ENCODE results near the gene LGR6.
A peak's percentile ranks its signal among the peaks of the same experiment; 100 is the strongest.
"Not testable (repeated sequence)": the region's sequence is repeated elsewhere in the genome, so short reads cannot be mapped to it uniquely, and the experiment has no call there.

The LGR6 gene

DNA sequence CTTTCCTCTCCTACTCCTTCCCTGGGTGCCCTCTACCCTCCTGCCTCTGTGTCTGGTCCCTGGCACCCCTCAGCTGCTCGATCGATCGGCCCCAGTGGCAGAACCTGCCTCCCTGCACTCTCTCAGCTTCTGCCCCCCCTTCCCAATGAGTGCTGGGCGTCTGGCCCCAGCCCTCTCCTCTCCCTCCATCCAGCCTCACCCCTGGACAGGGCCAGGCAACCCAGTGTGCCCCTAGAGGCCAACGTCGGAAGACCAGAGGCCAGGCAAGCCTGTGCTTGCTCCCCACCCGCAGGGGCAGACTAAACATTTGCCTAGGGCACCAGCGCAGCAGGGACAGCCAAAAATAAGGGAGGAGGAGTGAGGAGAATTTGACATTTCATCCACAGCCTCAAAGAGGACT lies 43.5 kb downstream of the LGR6 start:
- DNase-seq, result no peak

DNA sequence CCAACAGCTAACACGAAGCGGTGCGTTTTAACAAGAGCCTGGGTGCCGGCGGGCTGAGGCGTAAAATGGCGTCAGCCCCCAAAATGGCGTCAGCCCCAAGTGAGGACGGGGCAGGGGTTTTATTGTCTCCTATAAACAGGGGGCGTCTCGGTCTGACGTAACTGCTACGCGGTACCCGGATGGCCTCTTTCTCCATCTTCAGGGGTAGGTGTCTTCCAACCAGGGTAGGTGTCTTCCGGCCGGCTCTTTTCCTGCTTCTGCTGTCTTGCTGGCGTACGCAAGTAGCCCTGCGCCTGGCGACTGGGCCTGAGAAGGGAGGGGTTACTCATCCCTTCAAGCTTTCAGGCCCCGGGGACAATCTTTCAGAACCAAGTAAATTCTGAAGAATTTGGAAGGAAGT lies 45.3 kb downstream of the LGR6 start:
- no peak for DNase-seq

DNA sequence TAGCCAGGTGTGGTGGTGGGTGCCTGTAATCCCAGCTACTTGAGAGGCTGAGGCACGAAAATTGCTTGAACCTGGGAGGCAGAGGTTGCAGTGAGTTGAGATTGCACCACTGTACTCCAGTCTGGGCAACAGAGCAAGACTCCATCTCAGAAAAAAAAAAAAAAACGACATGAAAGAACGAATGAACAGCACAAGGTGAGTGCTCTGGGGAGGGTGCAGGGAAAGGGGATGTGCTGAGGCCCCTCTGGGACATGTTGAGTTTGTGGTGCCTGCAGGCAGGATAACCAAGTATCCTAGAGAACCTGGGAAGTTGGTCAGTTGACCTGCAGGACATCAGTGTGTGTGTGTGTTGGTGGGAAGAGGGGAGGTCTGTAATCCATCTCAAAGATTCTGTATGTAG lies 46.6 kb downstream of the LGR6 start:
- not testable (repeated sequence) for DNase-seq

DNA sequence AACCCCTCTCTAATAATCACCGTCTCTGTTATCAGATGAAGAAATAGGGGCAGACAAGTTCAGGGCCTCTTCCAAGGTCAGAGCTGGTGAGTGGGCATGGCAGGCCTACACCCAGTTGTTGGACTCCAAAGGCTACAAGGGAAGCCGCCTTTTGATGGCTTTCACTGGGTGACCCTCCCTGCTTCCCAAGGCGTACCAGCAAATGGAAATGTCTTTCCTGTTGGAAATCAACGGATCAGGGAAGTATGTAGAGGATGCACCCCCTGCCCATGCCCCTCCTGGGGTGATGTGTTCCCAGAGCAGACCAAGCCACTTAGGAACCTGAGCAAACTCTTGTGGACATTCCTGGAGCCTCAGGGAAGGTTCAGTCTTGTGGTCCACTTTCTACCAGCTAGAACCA lies 47.4 kb downstream of the LGR6 start:
- no peak for DNase-seq

DNA sequence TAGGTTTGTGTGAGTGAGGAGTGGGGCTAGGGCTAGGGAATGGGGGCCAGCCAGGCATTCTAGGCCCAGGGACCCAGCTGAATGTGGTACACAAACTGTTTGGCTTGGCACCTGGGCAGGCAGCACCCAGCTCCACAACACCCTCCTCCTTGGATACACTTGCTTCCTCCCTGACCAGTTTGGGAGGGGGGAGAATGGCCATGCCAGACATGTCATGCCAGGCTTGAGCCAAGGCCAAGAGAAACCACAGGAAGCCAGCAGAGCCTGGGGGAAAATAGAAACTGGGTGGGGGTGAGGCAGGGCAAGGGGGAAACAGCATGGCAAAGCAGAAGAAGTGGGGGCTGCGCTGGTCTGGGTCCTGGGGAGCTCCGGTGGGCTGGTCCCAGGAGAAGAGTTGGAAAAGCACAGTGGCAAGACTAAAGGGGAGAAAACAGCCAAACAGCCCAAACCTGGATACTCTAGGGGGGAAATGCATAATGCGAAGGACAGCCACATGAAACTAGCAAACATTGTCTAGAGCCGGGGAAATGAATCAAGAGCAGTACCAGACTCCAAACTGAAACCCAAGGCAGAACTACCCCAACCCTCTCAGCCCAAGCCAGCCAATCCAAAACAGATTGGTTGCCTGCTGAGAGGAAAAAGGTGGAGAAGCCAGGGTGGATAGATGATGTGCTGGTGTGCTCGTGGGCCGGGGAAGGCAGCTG lies 47.9 kb downstream of the LGR6 start:
- no peak for DNase-seq

DNA sequence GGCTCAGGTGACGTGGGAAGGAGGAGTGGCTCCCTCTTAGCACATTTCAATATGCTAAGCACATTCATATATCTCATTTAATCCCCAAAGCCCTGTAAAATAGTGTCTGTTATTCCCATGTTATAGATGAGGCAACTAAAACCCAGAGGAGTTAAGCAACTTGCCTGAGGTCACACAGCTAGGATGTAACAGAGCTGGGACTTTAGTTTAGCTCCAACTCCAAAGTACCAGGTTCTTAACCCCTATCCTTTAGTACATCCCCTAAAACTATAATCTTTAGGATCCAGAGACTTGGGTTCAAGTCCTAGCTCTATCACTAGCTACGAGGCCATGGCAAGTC lies 48.5 kb downstream of the LGR6 start:
- no peak for DNase-seq

DNA sequence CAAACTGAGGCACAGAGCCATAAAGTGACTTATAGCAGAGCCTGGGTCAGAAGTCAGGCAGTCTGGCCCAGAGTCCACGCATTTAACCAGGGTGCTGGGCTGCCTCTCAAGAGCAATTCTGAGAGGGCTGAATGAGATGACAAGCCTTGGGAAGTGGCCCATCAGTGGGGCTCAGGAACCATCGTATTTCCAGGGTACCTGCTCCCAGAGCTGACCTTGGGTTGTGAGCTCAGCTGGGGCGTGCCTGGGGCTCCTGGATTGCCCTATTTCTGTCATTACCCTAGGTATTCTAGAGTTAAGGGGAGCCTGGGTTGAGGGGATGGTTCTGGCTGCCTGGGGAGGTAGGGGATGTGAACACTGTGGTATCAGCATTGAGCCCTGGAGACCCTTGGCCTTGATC lies 49.4 kb downstream of the LGR6 start:
- DNase-seq, result no peak

DNA sequence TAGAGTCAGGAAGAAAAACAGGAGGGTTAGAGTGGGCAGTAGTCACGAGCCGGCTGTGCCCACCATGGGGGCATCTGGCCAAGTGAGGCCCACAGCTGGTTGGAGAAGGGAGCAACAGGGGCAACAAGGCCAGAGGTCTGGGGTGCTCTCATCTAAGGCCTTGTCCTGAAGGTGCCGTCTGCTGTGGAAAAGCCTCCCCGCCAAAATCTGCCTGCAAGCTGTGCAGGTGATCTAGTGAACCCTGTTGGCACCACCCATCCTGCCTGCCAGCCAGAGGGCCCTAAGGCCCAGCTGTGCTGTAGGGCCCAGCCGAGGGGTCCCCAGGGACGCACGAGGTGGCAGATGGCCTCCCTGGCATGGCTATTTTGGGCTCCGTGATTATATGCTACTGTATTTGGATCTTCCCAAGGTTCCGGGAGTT lies 51.3 kb downstream of the LGR6 start:
- DNase-seq, result no peak

DNA sequence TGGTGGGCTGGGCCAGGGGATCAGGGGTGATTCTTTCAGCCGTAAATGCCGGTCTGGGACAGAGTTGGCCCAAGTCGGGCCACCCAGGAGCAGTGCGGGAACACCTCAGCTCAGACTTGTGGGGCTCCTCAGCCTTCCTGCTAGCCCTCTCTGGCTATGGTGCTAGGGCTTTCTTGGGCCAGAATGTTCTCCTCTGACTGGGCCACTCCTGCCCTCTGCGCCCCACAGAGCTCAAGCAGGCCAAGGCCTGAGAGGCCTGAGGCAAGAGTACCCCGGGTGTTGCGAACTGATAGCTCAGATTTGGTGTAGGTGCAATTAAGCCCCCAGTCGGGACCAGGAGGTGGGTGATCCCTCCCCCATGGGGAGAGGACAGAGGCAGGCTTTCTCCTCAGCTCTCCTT lies 51.8 kb downstream of the LGR6 start:
- DNase-seq, result no peak

DNA sequence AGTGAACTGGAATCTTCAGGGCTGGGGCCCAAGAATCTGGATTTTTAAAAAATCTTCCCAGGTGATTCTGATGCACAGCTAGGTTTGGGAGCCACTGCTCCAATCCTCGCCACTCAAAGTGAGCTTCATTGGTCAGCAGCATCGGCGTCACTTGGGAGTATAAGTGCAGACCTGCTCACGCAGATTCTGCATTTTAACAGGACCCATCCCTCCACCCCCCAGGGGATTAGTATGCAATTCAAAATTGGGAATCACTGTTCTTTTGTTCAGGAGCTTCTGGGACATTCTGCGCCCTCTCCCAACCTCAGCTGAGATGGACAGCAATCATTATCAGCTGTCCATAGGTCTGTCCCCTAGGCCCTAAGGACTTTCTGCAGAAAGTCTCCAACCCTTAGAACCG lies 53.5 kb downstream of the LGR6 start:
- no peak for DNase-seq

DNA sequence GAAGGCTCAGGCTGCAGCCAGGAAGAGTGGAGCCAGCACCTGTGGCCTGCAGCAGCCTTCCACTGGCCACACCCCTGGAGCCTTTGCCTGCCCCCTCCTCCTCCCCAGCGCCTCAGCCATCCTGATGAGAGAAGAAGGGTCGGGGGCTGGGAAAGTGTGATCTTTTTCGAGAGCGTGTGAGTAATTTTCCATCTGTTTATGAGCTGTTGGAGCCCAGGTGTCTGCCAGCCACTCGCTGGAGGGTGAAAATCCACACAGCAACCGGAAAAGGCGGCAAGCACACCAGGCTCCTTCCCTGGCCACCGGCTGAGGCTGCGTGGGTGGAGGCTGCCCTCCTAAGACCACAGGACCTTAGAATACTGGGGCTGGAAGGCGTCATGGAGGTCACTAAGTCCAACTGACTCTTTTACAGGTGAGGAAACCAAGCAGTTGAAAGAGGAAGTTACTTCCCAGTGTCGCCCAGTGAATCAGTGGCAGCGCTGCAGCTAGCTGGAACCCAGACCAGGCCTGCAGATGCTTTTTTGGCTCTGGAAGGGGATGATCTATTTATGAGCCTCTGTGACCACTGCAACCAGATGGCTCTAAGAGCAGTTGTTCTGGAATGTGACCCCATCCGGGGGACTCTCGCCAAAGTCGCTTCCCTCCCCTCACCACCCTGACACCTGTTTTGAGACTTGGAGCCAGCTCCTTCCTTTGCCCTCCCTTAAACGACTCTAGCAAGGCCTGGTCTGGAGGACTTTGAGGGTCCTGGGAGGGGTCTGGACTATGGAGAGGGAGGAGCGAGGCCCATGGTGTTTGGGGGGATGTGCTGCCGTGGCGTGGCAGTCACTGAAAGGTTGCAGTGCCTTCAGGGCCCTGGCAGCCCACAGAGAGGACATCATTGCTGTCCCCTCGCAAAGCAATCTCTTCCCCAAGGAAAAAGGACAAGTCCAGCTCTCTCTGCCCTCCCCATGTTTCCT lies 54.5 kb downstream of the LGR6 start:
- DNase-seq, result peak in 4 of 56 donors; percentile 8 to 45 (median 10)

DNA sequence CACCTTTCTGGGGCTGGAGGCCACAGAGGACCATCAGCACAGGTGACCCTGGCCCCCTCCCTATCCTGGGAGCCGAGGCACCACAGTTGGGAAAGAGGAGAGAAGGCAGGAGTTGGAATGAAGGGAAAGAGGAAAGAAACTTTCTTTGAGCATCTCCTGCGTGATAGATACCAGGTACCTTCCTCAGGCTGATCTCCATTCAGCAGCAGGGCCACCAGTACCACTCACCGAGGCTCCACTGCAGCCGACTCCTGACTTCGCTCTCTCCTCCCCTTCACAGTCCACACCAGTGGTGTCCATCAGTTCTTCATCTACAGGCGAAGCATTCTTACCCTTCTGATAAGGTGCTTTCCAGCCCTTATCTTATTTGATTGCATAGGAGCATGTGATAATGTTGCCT lies 55.3 kb downstream of the LGR6 start:
- no peak for DNase-seq

DNA sequence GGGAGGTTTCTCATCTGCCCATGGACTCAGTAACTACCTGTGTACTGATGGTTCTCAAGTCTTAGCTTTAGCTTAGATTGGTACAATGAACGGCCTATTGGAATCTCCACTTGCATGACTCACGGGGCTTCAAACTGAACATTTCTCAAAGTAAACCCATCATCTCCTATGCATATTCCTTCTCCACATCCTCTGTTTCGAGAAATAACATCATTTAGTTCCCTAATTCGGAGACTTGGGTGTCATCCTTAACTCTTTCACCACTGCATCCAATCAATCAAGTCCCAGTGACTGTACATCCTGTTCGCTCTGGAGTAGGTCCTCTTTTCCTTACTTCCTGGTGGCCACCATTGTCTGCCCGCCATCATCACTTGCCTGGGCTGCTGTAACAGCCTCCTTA lies 55.8 kb downstream of the LGR6 start:
- DNase-seq, result no peak

DNA sequence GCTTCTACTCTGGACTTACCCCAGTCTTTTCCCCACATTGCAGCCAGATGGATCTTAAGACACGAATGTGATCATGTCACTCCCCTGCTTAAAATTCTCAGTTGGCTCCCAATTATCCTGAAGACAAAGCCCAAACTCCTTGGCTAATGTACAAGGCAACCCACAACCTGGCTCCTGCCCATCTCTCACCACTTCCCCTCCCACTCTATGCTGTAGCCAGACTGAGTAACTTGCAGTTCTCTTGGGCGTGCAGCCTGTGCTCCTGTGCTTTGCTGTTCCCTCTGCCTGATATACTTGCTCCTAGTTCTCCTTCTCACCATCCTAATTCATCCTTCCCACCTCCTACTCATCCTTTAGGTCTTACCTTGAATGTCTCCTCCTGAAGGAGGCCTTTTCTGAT lies 56.2 kb downstream of the LGR6 start:
- peak in 25 of 56 donors; percentile 6 to 66 (median 32) for DNase-seq

DNA sequence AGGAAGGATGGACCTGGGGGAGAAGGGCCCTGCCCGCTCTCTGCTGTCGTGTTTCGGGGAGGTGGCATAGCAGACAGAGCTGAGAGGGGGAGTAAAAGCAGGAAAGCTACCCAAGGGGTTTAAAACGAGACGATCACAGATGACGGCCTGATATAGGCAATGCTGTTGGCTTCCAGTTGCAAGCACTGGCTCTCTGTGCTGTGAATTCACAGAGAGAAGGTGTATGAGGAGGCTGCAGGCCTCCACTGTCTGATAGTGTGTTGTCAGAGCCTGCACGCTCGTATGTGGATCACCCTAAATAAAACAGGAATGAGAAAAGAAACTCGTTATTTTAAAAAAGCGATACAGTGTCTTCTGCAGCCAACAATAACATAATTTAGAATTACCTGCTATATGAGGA lies 57.4 kb downstream of the LGR6 start:
- no peak for DNase-seq

DNA sequence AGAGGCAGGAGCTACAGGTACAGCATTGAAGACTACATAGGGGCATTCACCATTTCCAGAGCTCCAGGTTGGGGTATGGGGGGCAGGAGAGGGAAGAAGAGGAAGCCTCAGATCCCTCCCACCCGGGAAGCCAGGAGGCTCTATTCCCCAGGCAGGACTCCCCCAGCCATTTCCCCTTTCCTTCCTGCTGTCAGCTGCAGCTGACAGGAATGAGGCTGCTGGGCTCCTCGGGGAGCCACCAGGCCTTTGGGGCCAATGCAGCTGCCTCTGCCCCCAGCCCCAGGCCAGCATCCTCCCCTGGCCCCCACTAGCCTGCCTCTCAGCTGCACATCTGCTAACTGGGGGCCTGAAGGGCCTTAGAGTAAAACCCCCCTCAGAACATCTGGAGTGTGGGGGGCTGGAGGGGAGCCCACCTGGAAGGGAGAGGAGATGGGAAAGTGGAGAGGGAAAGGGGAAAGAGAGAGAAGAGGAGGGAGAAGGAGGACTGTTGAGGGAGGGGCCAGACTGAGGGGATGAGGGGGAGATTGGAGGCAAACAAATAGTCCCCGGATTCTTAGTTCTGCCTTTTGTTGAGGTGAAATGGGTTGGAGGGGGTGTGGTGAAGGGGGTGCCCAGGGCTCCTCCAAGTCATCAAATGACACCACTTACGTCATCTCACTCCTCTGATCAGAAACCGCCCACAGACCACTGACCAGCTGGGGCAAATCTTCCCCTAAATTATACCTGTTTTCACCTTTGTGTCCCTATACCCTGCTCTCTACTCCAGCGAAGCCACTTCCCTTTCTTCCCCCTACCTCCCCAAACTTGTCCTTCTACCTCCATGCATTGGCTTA lies 58.0 kb downstream of the LGR6 start:
- DNase-seq, result no peak

DNA sequence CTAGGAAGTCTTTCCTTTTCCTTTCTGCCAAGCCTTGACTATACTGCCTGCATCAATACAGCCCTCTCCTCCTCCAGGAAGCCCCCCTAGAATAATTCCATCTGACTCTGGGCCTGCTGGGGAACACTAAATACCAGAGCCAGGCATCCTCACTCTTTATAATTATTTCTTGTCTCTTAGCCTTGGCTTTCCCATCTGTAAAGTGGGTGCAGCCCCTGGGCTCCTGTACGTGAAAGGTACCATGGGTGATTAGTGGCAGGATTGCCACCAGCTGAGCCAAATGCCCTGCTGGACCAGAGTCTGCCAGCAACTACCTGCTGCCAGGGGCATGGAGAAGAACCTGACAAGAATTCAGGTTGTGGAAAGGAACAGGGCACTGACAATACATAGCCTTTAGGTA lies 58.7 kb downstream of the LGR6 start:
- no peak for DNase-seq

DNA sequence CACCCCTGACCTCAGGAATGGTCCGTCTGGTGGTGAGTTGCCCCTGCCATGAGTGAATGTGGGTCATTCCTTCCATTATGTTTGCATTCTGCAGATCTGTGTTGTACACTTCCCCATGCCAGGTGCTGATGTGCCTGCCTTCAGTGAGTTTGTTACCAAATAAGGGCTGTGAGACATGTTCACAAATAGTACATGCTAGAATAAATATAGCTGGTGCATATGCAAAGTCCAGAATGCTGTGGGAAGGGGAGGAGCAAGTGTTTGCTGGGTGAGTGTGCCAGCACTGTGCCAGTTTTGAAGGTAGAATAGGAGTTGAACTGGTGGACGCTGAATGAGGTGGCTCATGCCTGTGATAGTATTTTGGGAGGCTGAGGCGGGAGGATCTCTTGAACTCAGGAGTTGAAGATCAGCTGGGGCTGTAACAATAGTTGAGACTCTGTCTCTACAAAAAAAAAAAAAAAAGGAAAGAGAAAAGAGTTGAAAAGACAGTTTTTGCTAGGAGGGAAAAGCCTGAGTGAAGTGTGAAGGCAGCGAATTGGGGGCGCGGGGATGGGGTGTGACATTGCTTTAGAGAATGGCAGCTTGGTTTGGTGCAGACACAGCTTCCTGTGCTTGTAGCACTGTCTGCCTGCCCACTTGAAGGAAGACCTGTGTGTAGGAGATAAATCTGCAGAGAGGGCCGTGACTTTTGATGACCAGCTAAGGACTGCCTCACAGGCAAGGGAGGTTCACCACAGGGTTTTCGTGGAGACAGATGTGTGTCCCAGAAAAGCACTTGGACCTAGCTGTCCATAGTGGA lies 61.1 kb downstream of the LGR6 start:
- no peak for DNase-seq

DNA sequence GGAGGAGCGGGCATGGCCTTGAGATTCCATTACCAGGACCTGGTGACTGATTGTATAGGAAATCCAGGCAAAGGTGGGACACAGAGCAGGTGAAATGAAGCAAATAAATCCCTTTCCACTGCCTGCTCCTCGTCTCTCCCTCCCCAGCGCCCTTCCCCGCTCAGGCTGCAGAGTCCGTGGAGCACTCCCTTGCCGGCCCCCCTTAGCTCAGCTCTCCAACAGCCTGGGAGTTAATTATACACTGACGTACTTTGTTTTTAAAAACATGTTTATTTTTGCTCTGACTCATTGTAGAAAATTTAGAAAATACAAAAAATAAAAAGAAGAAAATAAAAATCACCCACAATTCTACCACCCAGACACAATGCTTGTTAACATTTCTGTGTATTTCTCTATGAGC lies 61.7 kb downstream of the LGR6 start:
- DNase-seq, result no peak

DNA sequence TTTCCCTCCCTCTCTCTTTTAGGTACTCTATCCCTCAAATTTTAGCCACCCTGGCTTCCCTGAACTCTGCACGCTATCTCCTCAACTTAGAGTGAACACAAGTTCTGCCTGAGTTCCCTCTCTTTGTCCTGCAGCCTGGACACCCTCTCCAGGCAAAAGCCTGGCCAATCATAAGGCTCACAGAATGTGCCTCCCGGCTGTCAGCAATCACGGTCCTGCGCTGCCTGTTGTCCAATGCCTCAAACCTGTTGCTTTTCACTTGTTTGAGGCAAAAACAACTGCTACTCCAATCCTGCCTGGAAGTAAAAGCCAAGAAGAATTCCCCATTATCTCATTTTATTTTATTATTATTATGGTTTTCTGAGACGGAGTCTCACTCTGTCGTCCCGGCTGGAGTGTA lies 66.1 kb downstream of the LGR6 start:
- DNase-seq, result no peak
